Left lung (tissue), 10 donors: Measurements from ENCODE around the gene DSCAM. TPM values are rescaled to one million over a fixed set of nuclear protein-coding genes. Genes with fewer than 3 reads are reported as not detected.
"Not testable (repeated sequence)": the region's sequence is repeated elsewhere in the genome, so short reads cannot be mapped to it uniquely, and the experiment has no call there.

Experiments
- ATAC-seq: fragments of 200-7000 bp; cut with Tn5 transposase; one replicate; pipeline ENCODE4 v1.9.1; 2020; ENCODE audit warnings: moderate library complexity
- DNase-seq, 4 donors: peaks; one replicate each; pipeline ENCODE4 v3.0.0-alpha.2; 2013 to 2020
- H3K27ac ChIP-seq, 2 donors: fragments of 200-600 bp; sonication (generic) in 1 of 2; one replicate each; pipeline versions ENCODE4 v1.5.0 to v1.8.0; 2020 to 2021
- H3K27me3 ChIP-seq, 2 donors: fragments of 200-600 bp; sonication (generic) in 1 of 2; one replicate each; pipeline versions ENCODE4 v1.5.0 to v1.8.0; 2020 to 2021
- H3K36me3 ChIP-seq, 2 donors: fragments of 200-600 bp; sonication (generic) in 1 of 2; one replicate each; pipeline versions ENCODE4 v1.5.0 to v1.8.0; 2020 to 2021
- H3K4me1 ChIP-seq, 2 donors: fragments of 200-600 bp; one replicate each; pipeline ENCODE4 v1.8.0; 2021
- H3K4me3 ChIP-seq, 2 donors: fragments of 200-600 bp; sonication (generic) in 1 of 2; one replicate each; pipeline versions ENCODE4 v1.5.0 to v1.8.0; 2020 to 2021; ENCODE audit warnings: mild to moderate bottlenecking in 1 of 2
- H3K9me3 ChIP-seq, 2 donors: fragments of 200-600 bp; sonication (generic) in 1 of 2; one replicate each; pipeline versions ENCODE4 v1.5.0 to v1.8.0; 2020 to 2021
- intact Hi-C, 2 donors: fragments of 100-400 bp; cut with DNase I; formaldehyde crosslinking; loops; one replicate each; pipeline versions ENCODE4 v1.11.2 to v1.14.2; 2022
- polyA plus RNA-seq, 6 donors: library from polyadenylated mRNA; unstranded; fragments of 120-200 nt; gene quantifications; one replicate each; pipeline ENCODE4 v1.2.1, GENCODE V29; 2013; ENCODE audit not compliant: insufficient read length in 6 of 6
- total RNA-seq, 2 donors: library from RNA; stranded (reverse); fragmentation: NEBNext Ultra II Directional; extraction: Animal tissue kit (Norgen Biotek cat#: 25700); gene quantifications; one replicate each; pipeline ENCODE4 v1.2.1, GENCODE V29; 2021
- TF ChIP-seq, protein P1 (sequence below), 2 donors: fragments of 200-600 bp; sonication (generic) in 1 of 2; IDR thresholded peaks; one replicate each; pipeline versions ENCODE4 v1.5.0 to v1.8.0; 2021; ENCODE audit warnings: antibody characterized with exemption in 2 of 2
- donor health status: DM: no; HTN: yes; CAD: no.
- donor health status: DM: no; HTN: no; CAD: no.

The DSCAM gene
- total and polyA plus RNA-seq, 8 donors: 0.03 to 0.24 (median 0.07) TPM; not detected in 1

- TF ChIP-seq, protein P1, sequence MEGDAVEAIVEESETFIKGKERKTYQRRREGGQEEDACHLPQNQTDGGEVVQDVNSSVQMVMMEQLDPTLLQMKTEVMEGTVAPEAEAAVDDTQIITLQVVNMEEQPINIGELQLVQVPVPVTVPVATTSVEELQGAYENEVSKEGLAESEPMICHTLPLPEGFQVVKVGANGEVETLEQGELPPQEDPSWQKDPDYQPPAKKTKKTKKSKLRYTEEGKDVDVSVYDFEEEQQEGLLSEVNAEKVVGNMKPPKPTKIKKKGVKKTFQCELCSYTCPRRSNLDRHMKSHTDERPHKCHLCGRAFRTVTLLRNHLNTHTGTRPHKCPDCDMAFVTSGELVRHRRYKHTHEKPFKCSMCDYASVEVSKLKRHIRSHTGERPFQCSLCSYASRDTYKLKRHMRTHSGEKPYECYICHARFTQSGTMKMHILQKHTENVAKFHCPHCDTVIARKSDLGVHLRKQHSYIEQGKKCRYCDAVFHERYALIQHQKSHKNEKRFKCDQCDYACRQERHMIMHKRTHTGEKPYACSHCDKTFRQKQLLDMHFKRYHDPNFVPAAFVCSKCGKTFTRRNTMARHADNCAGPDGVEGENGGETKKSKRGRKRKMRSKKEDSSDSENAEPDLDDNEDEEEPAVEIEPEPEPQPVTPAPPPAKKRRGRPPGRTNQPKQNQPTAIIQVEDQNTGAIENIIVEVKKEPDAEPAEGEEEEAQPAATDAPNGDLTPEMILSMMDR (IDR thresholded peaks at IDR 0.05): no peak
- no peak for DNase-seq
- intact Hi-C loops: no loop called here
Measured at GRCh38 chr21:40191196-40191595, 655.8 kb downstream of the DSCAM start.

GRCh38 chr21:40187946-40188654, 658.9 kb downstream of the DSCAM start:
- intact Hi-C loops: no loop called here
- Histone ChIP-seq H3K36me3 (no peaks in the 10 kb centered on the region), H3K4me1 (no peaks in the 10 kb centered on the region), H3K9me3 (no peaks in the 10 kb centered on the region), H3K27me3 (no peaks in the 10 kb centered on the region), H3K27ac (no peak overlapping the region), H3K4me3 (no peak overlapping the region)
- TF ChIP-seq, protein P1 (IDR thresholded peaks at IDR 0.05): no peak
- ATAC-seq: no peak
- no peak for DNase-seq

More at GRCh38 chr21:40191196-40191595, 655.8 kb downstream of the DSCAM start:
- H3K27me3 ChIP-seq: no peaks in the 10 kb centered on the region
- H3K9me3 ChIP-seq: no peaks in the 10 kb centered on the region
- H3K27ac ChIP-seq: no peak overlapping the region
- no peak overlapping the region for H3K4me3 ChIP-seq
- H3K4me1 ChIP-seq: no peaks in the 10 kb centered on the region
- no peak for ATAC-seq
- H3K36me3 ChIP-seq: no peaks in the 10 kb centered on the region

- Histone ChIP-seq H3K4me3 (no peak overlapping the region), H3K9me3 (peaks cover 0 to under 1% of the 10 kb centered on the region in 2 donors), H3K4me1 (no peaks in the 10 kb centered on the region), H3K27me3 (no peaks in the 10 kb centered on the region), H3K36me3 (no peaks in the 10 kb centered on the region), H3K27ac (no peak overlapping the region)
- DNase-seq: no peak
- TF ChIP-seq, protein P1 (IDR thresholded peaks at IDR 0.05): no peak
- ATAC-seq: no peak
- intact Hi-C loops: no loop called here
Measured at GRCh38 chr21:40187244-40187643, 659.7 kb downstream of the DSCAM start.

DNA sequence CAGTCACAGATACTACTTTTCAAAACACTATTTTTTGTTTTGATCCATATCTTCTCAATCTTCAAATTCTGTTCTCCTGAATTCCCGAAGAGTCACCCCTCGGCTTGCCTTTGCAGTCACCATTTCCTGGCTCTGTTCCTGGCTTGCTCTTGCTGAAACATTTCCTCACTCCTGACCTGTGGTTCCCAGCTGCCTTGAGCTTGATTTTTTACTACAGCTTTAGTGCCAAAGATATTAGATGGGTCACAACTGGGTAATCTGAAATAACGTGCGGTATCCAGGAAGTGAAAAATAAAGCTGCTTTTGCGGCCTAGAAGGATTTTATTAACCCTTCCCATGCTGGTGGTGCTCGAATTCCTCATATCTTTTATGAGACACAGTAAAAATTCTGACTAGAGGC, 660.9 kb downstream of the DSCAM start:
- Histone ChIP-seq H3K9me3 (peaks cover 0 to 3% of the 10 kb centered on the region in 2 donors), H3K4me3 (no peak overlapping the region), H3K36me3 (no peaks in the 10 kb centered on the region), H3K4me1 (no peaks in the 10 kb centered on the region), H3K27me3 (no peaks in the 10 kb centered on the region), H3K27ac (no peak overlapping the region)
- ATAC-seq (no peak), DNase-seq (peak in 2 of 4 donors; percentile 35 to 72)
- intact Hi-C loops: no loop called here
- TF ChIP-seq, protein P1 (IDR thresholded peaks at IDR 0.05): no peak

GRCh38 chr21:40185208-40185607, 661.8 kb downstream of the DSCAM start:
- H3K27ac ChIP-seq: no peak overlapping the region
- intact Hi-C loops: no loop called here
- no peaks in the 10 kb centered on the region for H3K36me3 ChIP-seq
- ATAC-seq (no peak), DNase-seq (no peak)
- peaks cover 0 to 9% of the 10 kb centered on the region in 2 donors for H3K9me3 ChIP-seq
- no peaks in the 10 kb centered on the region for H3K27me3 ChIP-seq
- no peak overlapping the region for H3K4me3 ChIP-seq
- TF ChIP-seq, protein P1 (IDR thresholded peaks at IDR 0.05): no peak
- H3K4me1 ChIP-seq: no peaks in the 10 kb centered on the region

DNA sequence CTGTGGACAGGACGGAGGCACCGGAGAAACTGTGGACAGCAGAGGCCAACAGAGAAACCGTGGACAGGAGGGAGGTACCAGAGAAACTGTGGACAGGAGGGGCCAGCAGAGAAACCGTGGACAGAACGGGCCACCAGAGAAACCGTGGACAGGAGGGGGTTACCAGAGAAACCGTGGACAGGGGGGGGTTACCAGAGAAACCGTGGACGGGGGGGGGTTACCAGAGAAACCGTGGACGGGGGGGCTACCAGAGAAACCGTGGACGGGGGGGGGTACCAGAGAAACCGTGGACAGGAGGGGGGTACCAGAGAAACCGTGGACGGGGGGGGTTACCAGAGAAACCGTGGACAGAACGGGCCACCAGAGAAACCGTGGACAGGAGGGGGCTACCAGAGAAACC, 664.5 kb downstream of the DSCAM start:
- H3K9me3 ChIP-seq, H3K27me3 ChIP-seq, H3K36me3 ChIP-seq, H3K27ac ChIP-seq, DNase-seq, H3K4me3 ChIP-seq, intact Hi-C loops, ATAC-seq, H3K4me1 ChIP-seq: not testable (repeated sequence)
